ENCODE measurements around the gene JAML.

DNA sequence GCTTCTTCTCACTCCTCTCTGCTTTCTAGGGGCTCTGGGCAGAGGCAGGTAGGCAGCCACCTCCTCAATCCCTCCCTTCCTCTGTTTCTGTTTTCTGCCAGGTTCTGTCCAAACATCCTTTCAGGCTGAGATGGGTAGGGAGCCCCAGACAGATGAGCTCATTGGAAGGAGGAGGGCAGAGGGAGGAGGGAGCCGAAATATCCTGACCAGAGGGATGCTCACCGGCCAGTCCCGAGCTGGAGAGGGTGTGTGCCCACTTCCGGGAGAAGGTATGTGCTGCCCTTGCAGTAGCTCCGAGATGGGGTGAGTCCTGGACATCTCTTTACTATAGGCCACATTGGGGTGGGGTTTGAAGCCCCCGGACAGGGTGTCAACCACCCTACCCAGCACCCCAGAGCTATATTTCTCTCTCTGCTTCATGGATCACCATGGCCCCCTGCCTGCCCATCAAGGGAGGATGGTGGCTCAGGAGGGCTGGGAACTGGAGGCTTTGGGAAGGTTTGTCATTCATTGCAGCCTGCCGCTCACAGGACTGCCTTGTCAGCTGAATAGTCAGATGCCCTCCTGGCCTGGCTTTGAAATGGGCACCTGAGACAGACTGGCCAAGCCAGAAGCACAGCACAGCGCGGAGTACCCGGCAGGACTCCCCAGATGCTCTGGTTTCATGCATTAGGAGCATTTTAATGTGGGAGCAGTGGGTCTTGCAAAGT, 67.5 kb downstream of the JAML start:
- TF ChIP-seq POLR2AphosphoS5 (IDR thresholded peaks at IDR 0.05; ENCODE audit: borderline replicate concordance, low read depth, low read length): no peak
- TF ChIP-seq EZH2 (IDR thresholded peaks at IDR 0.05): no peak
- TF ChIP-seq FOXP2 (optimal IDR thresholded peaks at IDR 0.05; ENCODE audit: control extremely low read depth, extremely low read length, insufficient read depth): no peak

Measured in SK-N-MC (cell line).